ENCODE data around the gene NOX4. TPM values are rescaled to one million over a fixed set of nuclear protein-coding genes. Genes with fewer than 3 reads are reported as not detected.

NOX4 gene
- total and polyA plus RNA-seq, 9 of the 15 experiments (the other 6 are each of a cell fraction or from before 2014, with no cell fraction given): not detected

GRCh38 chr11:89457190-89457589 lies 34.0 kb downstream of the NOX4 start:
- POLR2A ChIA-PET: no interaction called here
- FAIRE-seq (no peak), DNase-seq (ENCODE audit: extremely low read depth in 1 of 4, low spot score in 3 of 4) (no peak), ATAC-seq (no peak)
- Histone ChIP-seq H3K27ac (ENCODE audit: extremely low read depth, low read depth, low read length) (no peak overlapping the region), H3K4me1 (replicated peaks in 1 of 2; ENCODE audit: control insufficient read depth in 2 of 2, insufficient read depth in 2 of 2, low read length in 2 of 2) (no peaks in the 10 kb centered on the region), H3K4me3 (no peak overlapping the region), H3K27me3 (ENCODE audit: control insufficient read depth in 2 of 2, insufficient read depth in 2 of 2, low read length in 2 of 2) (no peaks in the 10 kb centered on the region), H3K9me3 (replicated peaks; ENCODE audit: control insufficient read depth, insufficient read depth, low read depth, low read length) (no peaks in the 10 kb centered on the region), H3K79me2 (ENCODE audit: control insufficient read depth, insufficient read depth, low read length) (no peaks in the 10 kb centered on the region), H3K36me3 (ENCODE audit: control insufficient read depth, insufficient read depth, low read length) (no peaks in the 10 kb centered on the region), H4K20me1 (replicated peaks; ENCODE audit: control insufficient read depth, insufficient read depth, low read length) (no peaks in the 10 kb centered on the region), H3K9me1 (ENCODE audit: control insufficient read depth, insufficient read depth, low read length) (no peaks in the 10 kb centered on the region), H3K4me2 (ENCODE audit: insufficient read depth, low read length) (no peak overlapping the region), H3K9ac (ENCODE audit: insufficient read depth in 1 of 2, low read depth in 2 of 2, low read length in 2 of 2) (no peak overlapping the region), H2AFZ (ENCODE audit: low read depth, low read length) (no peak overlapping the region)
- intact Hi-C loops (cut with micrococcal nuclease): no loop called here
- no peak for TF ChIP-seq ZFP36 (IDR thresholded peaks at IDR 0.05; ENCODE audit: low read depth, low read length, partially characterized antibody)
- no peak for TF ChIP-seq MEF2A (IDR thresholded peaks at IDR 0.05; ENCODE audit: control insufficient read depth, low read depth, low read length)
- TF ChIP-seq LARP7 (IDR thresholded peaks at IDR 0.05): no peak
- no peak for TF ChIP-seq POLR2A (conservative IDR thresholded peaks at IDR 0.05)
- TF ChIP-seq STAT5A (IDR thresholded peaks at IDR 0.05; ENCODE audit: borderline replicate concordance, low read length): no peak
- no peak for TF ChIP-seq MBD2 (IDR thresholded peaks at IDR 0.05; ENCODE audit: borderline replicate concordance, low read depth)
- 0% methylated on average over 4 of the region's 4 CpGs for WGBS (ENCODE audit: insufficient coverage, low coverage, missing lambda C conversion rate)
- CTCF ChIA-PET (ENCODE audit: low intra/inter-chr PET ratio): no interaction called here
- in situ Hi-C loops (cut with MboI): no loop called here
- BruUV-seq (replicated peaks): no TSS peak

- FAIRE-seq: no peak
- H3K4me2 ChIP-seq (ENCODE audit: insufficient read depth, low read length): no peak overlapping the region
- DNase-seq (ENCODE audit: extremely low read depth in 1 of 4, low spot score in 3 of 4): no peak
- ATAC-seq: no peak
- no peaks in the 10 kb centered on the region for H3K79me2 ChIP-seq (ENCODE audit: control insufficient read depth, insufficient read depth, low read length)
- no peaks in the 10 kb centered on the region for H3K4me1 ChIP-seq (replicated peaks in 1 of 2; ENCODE audit: control insufficient read depth in 2 of 2, insufficient read depth in 2 of 2, low read length in 2 of 2)
- H2AFZ ChIP-seq (ENCODE audit: low read depth, low read length): no peak overlapping the region
- intact Hi-C loops (cut with micrococcal nuclease): no loop called here
- H3K4me3 ChIP-seq: no peak overlapping the region
- no peak overlapping the region for H3K27ac ChIP-seq (ENCODE audit: extremely low read depth, low read depth, low read length)
- H3K9me1 ChIP-seq (ENCODE audit: control insufficient read depth, insufficient read depth, low read length): no peaks in the 10 kb centered on the region
- in situ Hi-C loops (cut with MboI): no loop called here
- POLR2A ChIA-PET: no interaction called here
- no peaks in the 10 kb centered on the region for H3K27me3 ChIP-seq (ENCODE audit: control insufficient read depth in 2 of 2, insufficient read depth in 2 of 2, low read length in 2 of 2)
- no peaks in the 10 kb centered on the region for H3K9me3 ChIP-seq (replicated peaks; ENCODE audit: control insufficient read depth, insufficient read depth, low read depth, low read length)
- H3K36me3 ChIP-seq (ENCODE audit: control insufficient read depth, insufficient read depth, low read length): no peaks in the 10 kb centered on the region
- WGBS (ENCODE audit: insufficient coverage, low coverage, missing lambda C conversion rate): 0% methylated on average over 1 of the region's 2 CpGs
- no TSS peak for BruUV-seq (replicated peaks)
- H4K20me1 ChIP-seq (replicated peaks; ENCODE audit: control insufficient read depth, insufficient read depth, low read length): no peaks in the 10 kb centered on the region
- CTCF ChIA-PET (ENCODE audit: low intra/inter-chr PET ratio): no interaction called here
- no peak overlapping the region for H3K9ac ChIP-seq (ENCODE audit: insufficient read depth in 1 of 2, low read depth in 2 of 2, low read length in 2 of 2)
- TF ChIP-seq EP300 (IDR thresholded peaks at IDR 0.05; ENCODE audit: low read length): no peak
- TF ChIP-seq ZNF449 (CRISPR knock-in tag; IDR thresholded peaks at IDR 0.05): no peak
- TF ChIP-seq SMAD1 (IDR thresholded peaks at IDR 0.05; ENCODE audit: low read depth, low read length, partially characterized antibody): no peak
- no peak for TF ChIP-seq ZNF511 (CRISPR knock-in tag; IDR thresholded peaks at IDR 0.05)
- TF ChIP-seq TAF7 (tag; IDR thresholded peaks at IDR 0.05): no peak
- no peak for TF ChIP-seq ZNF384 (IDR thresholded peaks at IDR 0.05; ENCODE audit: low read depth, low read length)
- TF ChIP-seq SAFB (IDR thresholded peaks at IDR 0.05; ENCODE audit: borderline replicate concordance, low read depth, low read length): no peak
- no peak for TF ChIP-seq MLX (CRISPR knock-in tag; conservative IDR thresholded peaks at IDR 0.05)
- TF ChIP-seq SMC3 (conservative IDR thresholded peaks at IDR 0.05; ENCODE audit: insufficient read depth, low read depth, low read length): no peak
- no peak for TF ChIP-seq PML (IDR thresholded peaks at IDR 0.05; ENCODE audit: low read length)
- no peak for TF ChIP-seq MXI1 (IDR thresholded peaks at IDR 0.05; ENCODE audit: low read depth, low read length)
Observed at GRCh38 chr11:89456681-89457080, 34.5 kb downstream of the NOX4 start.

Measured in K562 (cell line).